NCI-H1694 (cell line): ENCODE results near the gene BCAS4.
"Not testable (repeated sequence)": the region's sequence is repeated elsewhere in the genome, so short reads cannot be mapped to it uniquely, and the experiment has no call there.

ENCODE experiments used
- DNase-seq: peaks from one replicate; lab custom pipeline; 2025; lab: John Stamatoyannopoulos, UW

BCAS4 gene

GRCh38 chr20:50876063-50876685, 81.3 kb downstream of the BCAS4 start:
- no peak for DNase-seq

- DNase-seq = no peak
Observed at GRCh38 chr20:50876816-50877215, 82.0 kb downstream of the BCAS4 start.

GRCh38 chr20:50877232-50877743, 82.4 kb downstream of the BCAS4 start:
- no peak for DNase-seq

- no peak for DNase-seq
Observed at GRCh38 chr20:50879649-50880550, 85.0 kb downstream of the BCAS4 start.

DNA sequence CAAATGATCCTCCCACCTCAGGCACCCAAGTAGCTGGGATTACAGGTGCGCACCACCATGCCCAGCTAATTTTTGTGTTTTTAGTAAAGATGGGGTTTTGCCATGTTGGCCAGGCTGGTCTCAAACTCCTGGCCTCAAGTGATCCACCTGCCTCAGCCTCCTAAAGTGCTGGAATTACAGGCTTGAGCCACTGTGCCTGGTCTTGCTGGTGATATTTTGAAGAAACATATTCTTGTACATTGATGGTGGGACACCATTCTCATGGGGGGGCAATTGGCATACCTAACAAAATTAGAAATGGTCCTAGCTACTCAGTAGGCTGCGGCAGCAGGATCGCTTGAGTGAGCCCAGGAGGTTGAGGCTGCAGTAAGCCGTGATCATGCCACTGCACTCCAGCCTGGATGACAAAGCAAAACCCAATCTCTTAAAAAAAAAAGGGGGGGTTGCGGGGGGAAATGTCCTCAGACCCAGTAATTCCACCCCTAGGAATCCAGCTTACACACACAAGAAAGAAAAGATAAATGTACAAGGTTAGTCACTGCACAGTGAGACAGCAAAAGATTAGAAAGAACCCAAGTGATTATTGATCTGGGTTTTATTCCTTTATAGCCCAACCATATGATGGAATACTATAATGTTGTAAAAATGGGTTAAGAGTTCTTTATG, 87.0 kb downstream of the BCAS4 start:
- DNase-seq = not testable (repeated sequence)

DNA sequence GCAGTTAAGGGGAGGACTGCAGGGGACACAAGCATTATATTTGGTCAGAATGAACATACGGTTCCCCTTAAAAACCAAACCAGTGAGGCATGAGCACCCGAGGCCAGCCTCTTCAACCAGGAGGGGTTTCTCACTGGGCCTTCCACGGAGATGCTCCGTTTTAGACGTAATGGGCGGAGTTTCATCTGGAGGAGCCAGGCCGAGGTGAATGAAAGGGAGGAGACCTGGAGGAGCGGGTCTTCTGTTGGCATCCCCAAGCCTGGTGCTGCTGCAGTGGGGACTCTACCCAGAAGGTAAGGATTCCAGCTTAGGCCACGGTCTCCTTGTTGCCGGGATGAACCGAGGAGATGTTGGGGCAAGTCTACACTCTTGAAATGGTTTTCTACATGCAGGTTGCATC, 89.0 kb downstream of the BCAS4 start:
- no peak for DNase-seq

GRCh38 chr20:50885068-50885467, 90.2 kb downstream of the BCAS4 start:
- no peak for DNase-seq

GRCh38 chr20:50885781-50886180, 90.9 kb downstream of the BCAS4 start:
- DNase-seq = no peak

- no peak for DNase-seq
Observed at GRCh38 chr20:50886184-50886790, 91.4 kb downstream of the BCAS4 start.

GRCh38 chr20:50887576-50887975, 92.7 kb downstream of the BCAS4 start:
- DNase-seq = no peak

DNA sequence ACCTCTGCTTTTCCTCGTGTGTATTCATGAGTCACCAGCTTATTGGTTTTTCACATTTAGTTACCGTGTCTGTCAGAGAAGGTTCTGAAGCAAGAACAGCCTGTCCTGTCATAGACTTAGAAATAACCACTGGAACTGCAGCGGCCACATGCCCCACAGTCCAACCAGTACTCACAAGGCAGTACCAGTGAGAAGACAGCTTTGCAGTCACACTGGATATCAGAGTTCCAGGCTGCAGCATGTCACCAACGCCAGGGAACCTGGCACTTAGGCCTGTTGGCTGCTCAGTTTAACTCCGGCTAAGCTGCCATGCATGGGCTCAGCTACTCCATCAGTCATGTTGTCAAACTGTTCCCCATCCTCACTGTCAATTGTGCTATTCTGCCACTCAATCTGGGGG, 96.3 kb downstream of the BCAS4 start:
- DNase-seq = no peak

GRCh38 chr20:50892394-50892793, 97.5 kb downstream of the BCAS4 start:
- no peak for DNase-seq

DNA sequence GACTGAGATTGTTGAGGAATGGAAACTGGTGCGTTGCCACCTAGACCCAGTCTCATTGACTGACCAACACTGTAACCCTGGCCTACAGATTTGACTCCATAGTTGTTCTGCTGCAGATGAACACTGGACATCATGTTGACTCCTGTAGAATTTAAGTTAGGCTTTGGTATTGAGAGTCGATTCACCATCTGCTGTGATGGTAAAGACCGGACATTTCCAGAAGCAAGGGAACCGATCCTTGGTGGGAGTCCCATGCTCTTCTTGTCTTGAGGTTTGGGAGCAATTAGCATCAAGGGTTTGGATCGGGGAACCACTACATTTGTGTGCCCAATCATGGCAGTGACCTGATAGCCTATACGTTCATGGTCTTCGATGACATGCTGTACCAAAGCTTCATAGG, 98.8 kb downstream of the BCAS4 start:
- DNase-seq = no peak

DNA sequence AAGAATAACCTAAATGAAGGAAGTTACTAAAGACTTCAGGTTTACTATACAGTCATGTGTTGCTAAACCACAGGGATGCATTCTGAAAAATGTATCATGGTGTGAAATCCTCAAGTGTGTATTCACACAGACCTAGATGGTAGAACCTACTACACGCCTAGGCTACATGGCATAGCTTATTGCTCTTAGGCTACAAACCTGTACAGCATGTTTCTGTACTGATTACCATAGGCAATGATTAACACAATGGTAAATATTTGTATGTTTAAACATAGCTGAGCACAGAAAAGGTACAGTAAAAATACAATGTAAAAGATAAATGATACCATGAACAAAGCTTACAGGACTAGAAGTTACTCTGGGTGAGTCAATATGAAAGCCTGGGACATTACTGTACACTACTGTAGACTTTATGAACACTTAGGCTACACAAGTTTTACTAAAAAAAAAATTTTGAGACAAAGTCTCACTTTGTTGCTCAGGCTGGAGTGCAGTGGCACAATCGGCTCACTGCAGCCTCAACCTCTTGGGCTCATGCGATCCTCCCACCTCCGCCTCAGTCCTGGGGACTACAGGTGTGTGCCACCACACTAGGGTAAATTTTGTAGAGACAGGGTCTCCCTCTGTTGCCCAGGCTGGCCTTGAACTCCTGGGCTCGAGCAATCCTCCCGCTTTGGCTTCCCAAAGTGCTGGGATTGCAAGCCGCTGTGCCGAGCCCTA, 100.4 kb downstream of the BCAS4 start:
- DNase-seq = no peak

DNA sequence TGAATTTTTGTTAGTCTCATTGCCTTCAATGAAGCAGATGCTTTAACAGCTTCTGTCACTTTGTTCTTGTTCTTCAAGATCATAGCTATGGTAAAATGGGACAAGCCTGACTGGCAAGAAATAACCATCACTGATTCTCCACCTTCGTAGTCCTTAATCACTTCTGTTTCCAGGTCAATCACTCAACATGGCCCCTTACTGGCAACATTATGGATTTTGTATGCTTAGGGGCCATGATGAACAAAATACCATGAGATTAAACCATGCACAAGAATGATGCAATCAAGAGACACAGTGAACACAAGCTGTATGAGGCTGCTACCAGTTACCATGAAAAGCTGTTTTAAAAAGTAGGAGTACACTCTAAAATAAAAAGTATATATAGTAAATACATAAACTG, 103.6 kb downstream of the BCAS4 start:
- DNase-seq = no peak

DNA sequence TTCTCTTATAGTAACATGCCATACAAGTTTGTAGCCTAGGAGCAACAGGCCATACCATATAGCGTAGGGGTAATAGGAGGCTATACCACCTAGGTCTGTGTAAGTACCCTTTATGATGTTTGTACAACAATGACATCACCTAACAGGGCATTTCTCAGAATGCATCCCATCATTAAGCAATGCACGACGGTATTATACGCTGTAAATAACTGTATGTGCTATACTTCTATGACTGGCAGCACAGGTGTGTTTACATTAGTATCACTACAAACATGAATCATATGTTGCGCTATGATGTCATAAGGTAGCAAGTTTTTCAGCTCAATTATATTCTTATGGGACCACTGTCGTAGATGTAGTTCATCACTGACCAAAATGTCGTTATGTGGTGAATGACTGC, 105.4 kb downstream of the BCAS4 start:
- no peak for DNase-seq

GRCh38 chr20:50901301-50901700, 106.4 kb downstream of the BCAS4 start:
- DNase-seq = no peak

- no peak for DNase-seq
Observed at GRCh38 chr20:50903353-50904051, 108.6 kb downstream of the BCAS4 start.

GRCh38 chr20:50904067-50904570, 109.3 kb downstream of the BCAS4 start:
- no peak for DNase-seq

- no peak for DNase-seq
Observed at GRCh38 chr20:50909413-50909812, 114.6 kb downstream of the BCAS4 start.

DNA sequence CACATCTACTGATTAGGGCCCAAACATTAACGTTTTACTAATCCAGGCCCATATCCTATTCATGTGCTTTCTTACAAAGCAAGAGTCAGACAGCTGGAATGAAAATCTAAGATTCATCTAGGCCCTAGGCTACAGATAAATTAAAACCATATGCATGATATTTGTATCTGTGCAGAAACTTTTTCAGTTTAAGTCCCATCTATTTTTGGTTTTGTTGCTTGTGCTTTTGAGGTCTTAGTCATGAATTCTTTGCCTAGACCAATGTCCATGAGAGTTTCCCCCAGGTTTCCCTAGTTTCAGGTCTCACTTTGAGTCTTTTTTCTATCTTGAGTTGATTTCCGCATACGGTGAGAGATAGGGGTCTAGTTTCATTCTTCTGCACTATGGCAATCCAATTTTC, 116.2 kb downstream of the BCAS4 start:
- no peak for DNase-seq
